Esophagus squamous epithelium (tissue), 4 donors: Measurements from ENCODE around the gene RBM20.

ENCODE experiments used
- CTCF ChIP-seq, 6 experiments: fragments of 450-650 bp in 4 of 6; fragments of 200-600 bp in 2 of 6; sonication (generic) in 2 of 6; IDR thresholded peaks; one replicate each; pipeline ENCODE4 v1.5.1; 2016 to 2019; ENCODE audit warnings: antibody characterized with exemption in 6 of 6, mild to moderate bottlenecking in 4 of 6, moderate library complexity in 4 of 6
- POLR2A ChIP-seq, 4 donors: fragments of 450-650 bp; IDR thresholded peaks; one replicate each; pipeline ENCODE4 v1.6.1; 2017; ENCODE audit warnings: antibody characterized with exemption in 4 of 4, mild to moderate bottlenecking in 4 of 4, moderate library complexity in 3 of 4

GRCh38 chr10:110881247-110881646, 237.1 kb downstream of the RBM20 start:
- TF ChIP-seq POLR2A (IDR thresholded peaks at IDR 0.05) (no peak), CTCF (IDR thresholded peaks at IDR 0.05) (no peak)
